Left ventricle myocardium superior (tissue), 1 donor: Measurements from ENCODE around the gene C20orf173. TPM values are rescaled to one million over a fixed set of nuclear protein-coding genes. Genes with fewer than 3 reads are reported as not detected.
A peak's percentile ranks its signal among the peaks of the same experiment; 100 is the strongest.
"Not testable (repeated sequence)": the region's sequence is repeated elsewhere in the genome, so short reads cannot be mapped to it uniquely, and the experiment has no call there.

Experiments used
- ATAC-seq: fragments of 200-7000 bp; cut with Tn5 transposase; one replicate; pipeline ENCODE4 v1.9.1; 2020; ENCODE audit warnings: mild to moderate bottlenecking, moderate library complexity
- DNase-seq: peaks from one replicate; pipeline ENCODE4 v3.0.0-alpha.2; 2020
- intact Hi-C: fragments of 100-400 bp; cut with micrococcal nuclease; formaldehyde crosslinking; loops from one replicate; pipeline ENCODE4 v1.11.0; 2022
- total RNA-seq: library from RNA; stranded (reverse); fragmentation: NEBNext Ultra II Directional; extraction: Animal tissue kit (Norgen Biotek cat#: 25700); gene quantifications from one replicate; pipeline ENCODE4 v1.2.1, GENCODE V29; 2021
- donor health status: DM: no; HTN: yes; CAD: no; lungs with severe emphysema.

Gene C20orf173
- total RNA-seq, 1 donor from 2014 or later: not detected

DNA sequence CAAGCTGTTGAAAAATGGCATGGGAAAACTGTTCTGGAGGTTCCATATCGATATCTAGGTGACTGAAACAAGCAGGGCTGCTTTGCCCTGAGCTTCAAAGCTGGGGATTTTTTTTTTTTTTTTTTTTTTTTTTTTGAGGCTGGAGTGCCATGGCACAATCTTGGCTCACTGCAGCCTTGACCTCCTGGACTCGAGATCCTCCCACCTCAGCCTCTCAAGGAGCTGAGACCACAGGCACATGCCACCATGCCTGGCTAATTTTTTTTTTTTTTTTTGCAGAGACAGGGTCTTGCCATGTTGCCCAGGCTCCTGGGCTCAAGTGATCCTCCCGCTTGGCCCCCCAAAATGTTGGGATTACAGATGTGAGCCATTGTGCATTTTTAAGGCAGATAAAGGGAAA is 23.5 kb upstream of the C20orf173 start:
- intact Hi-C loops: no loop called here
- DNase-seq: no peak
- ATAC-seq: no peak

GRCh38 chr20:35551503-35551902 is 22.1 kb upstream of the C20orf173 start:
- ATAC-seq (no peak), DNase-seq (no peak)
- intact Hi-C loops: no loop called here

DNA sequence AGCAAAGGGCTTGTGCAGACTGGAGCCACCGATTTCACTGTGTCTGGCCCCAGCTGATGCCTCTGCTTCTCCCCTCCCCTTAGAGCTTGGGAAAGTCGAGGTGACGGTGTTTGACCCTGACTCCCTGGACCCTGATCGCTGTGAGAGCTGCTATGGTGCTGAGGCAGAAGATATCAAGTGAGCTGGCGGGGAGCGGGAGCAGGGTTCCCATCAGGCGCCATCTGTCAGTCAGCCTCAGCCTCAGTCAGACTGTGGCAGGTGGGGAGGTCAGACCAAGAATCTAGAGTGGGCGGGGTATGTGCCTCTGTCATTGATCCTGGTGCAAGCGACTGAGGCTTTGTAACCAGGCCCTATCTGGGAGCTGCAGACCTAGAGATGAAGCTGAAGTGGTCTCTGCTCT is 17.9 kb upstream of the C20orf173 start:
- intact Hi-C loops: no loop called here
- DNase-seq: no peak
- ATAC-seq: no peak

GRCh38 chr20:35546127-35546526 is 16.7 kb upstream of the C20orf173 start:
- ATAC-seq (no peak), DNase-seq (no peak)
- intact Hi-C loops: no loop called here

- intact Hi-C loops, ATAC-seq, DNase-seq: not testable (repeated sequence)
These were observed 15.5 kb upstream of the C20orf173 start for GRCh38 chr20:35544941-35545340.

GRCh38 chr20:35544436-35544835 is 15.0 kb upstream of the C20orf173 start:
- intact Hi-C loops: no loop called here
- ATAC-seq: no peak
- DNase-seq: no peak

DNA sequence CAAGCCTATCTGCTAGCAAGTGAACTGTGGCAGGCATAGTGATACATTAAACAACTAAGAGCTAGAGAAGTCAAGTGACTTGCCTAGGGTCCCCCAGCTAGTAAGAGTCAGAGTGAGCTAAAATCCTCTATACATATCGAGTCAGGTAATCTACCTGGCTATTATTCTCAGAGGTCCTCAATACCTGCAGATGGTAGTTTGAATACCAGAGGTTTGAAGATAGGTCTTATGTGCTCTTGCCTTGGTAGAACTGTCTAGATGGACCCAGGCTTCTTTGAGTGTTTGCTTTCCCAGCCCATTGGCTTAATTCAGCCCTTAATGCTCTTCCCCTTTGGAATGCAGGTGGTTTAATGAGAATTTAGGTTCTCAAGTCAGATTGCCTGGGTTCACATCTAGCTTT is 13.5 kb upstream of the C20orf173 start:
- intact Hi-C loops: no loop called here
- no peak for ATAC-seq
- no peak for DNase-seq

DNA sequence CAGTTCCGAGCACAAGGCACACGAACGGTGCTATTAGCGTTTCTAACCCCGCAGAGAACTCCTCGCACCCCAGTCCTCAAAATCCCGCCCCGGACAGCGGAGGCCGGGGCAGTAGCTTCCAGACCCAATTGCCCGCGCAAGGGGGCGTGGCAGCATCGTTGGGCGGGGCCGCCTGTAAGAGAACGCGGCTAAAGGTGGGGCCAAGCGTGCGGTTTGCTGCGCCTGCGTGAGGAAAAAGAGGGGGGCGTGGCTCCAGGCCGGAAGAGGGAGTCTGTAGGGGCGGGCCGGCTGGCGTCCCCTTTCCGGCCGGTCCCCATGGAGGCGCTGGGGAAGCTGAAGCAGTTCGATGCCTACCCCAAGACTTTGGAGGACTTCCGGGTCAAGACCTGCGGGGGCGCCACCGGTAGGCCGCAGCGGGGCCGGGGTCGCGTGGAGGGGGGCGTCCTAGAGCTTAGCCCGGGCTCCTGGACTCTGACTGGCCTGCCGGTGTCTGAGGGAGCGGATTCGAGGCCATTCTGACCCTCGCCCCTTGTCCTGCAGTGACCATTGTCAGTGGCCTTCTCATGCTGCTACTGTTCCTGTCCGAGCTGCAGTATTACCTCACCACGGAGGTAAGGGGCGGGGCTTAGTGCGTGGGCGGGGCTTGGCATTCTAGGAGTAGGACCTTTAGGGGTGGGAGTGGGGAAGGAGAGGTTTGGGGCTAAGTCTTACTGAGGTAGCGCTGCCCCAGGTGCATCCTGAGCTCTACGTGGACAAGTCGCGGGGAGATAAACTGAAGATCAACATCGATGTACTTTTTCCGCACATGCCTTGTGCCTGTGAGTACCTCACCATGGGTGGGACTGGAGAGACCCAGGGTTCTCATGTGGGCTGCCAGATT is 12.6 kb upstream of the C20orf173 start, which contains the start of gene ERGIC3:
Gene ERGIC3, plus strand, starts transcription at position 296 of the 880 bp plus-strand sequence. Its CDS starts 20 bp downstream, at position 316.
- peak; percentile 99 for DNase-seq
- ATAC-seq: peak; percentile 100
- intact Hi-C loops: no loop called here

- no peak for DNase-seq
- no peak for ATAC-seq
- intact Hi-C loops: no loop called here
These were observed 11.8 kb upstream of the C20orf173 start for GRCh38 chr20:35541118-35541782.

DNA sequence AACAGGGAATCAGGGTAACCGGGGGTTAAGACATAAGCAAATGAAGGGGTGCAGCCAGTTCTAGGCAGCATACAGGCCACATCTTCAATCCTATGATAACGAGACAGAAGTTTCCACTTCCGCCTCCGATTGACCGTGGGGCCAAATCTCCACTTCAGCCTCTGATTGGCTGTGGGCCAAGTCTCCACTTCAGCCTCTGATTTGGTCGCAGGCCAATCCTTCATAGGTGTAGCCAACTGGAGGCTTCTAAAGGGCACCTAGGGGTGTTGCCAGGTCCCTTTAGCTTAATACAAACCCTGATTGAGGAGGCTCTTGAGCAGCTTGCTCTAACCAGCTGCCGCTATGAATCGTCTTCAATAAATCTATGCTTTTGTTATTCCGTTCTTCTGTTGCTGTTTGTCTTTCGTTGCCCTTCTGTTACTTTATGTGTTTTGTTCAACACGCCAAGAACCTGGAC is 10.3 kb upstream of the C20orf173 start:
- DNase-seq: no peak
- intact Hi-C loops: no loop called here
- ATAC-seq: no peak

- ATAC-seq: no peak
- intact Hi-C loops: no loop called here
- no peak for DNase-seq
These were observed 2.2 kb downstream of the C20orf173 start for GRCh38 chr20:35527122-35527769.

DNA sequence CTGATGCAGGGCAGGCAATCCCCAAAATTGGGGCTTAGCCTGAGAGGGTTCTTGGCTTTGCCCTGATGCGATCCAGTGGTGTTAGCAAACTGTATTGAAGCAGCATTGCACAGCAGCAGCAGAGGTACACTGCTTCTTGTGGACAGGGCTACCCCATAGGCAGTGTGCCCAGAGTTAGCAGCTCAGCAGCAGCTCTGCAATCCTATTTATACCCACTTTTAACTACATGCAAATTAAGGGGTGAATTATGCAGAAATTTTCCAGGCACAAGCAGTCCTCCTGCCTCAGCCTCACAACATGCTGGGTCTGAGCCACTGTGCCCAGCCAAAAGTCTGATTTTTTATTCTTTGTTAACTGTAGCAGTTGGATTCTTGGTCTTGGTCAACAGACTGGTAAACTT is 3.8 kb downstream of the C20orf173 start:
- DNase-seq: no peak
- intact Hi-C loops: no loop called here

DNA sequence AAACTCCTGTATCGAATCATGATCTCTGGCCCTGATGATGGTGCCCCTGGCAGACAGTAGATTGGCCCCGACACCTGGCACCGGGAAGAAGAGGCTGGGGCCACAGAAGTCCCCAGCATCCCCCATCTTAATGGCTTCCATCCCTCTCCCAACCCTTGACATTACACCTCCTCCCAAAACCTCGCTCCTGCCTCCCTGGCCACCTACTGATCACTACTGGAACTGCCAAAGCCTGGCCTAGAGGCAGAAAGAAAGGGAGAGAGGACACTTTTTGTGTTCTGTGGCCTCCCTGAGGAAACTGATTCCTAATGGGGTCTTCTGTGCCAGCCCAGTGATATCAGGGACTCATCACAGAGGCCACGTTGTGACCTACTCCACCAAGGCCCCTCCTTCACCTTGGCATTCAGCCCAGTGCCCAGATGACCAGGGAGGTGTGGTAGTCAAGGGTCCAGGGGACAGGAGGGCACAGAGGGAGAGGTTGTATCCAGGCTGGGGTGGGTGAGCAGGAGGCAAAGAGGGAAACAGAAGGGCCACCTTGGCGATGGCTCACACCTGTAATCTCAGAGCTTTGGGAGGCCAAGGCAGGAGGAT is 6.1 kb downstream of the C20orf173 start:
- ATAC-seq (peak; percentile 30), DNase-seq (no peak)
- intact Hi-C loops: no loop called here

More for the DNA sequence above, 3.8 kb downstream of the C20orf173 start:
- no peak for ATAC-seq

DNA sequence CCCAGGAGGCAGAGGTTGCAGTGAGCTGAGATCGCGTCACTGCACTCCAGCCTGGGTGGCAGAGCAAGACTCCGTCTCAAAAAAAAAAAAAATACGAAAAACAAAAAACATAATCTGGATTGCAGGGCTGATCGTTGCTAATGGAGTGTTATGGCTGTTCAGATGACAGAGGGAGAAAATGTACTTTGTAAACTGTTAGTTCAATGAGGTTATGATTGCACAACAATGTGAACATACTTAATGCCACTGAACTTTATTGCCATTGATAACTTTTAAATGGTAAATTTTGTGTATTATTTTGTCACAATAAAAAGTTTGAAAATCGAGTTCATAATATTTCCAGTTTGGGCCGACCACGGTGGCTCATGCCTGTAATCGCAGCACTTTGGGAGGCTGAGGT is 10.5 kb downstream of the C20orf173 start:
- ATAC-seq (no peak), DNase-seq (no peak)
- intact Hi-C loops: no loop called here

DNA sequence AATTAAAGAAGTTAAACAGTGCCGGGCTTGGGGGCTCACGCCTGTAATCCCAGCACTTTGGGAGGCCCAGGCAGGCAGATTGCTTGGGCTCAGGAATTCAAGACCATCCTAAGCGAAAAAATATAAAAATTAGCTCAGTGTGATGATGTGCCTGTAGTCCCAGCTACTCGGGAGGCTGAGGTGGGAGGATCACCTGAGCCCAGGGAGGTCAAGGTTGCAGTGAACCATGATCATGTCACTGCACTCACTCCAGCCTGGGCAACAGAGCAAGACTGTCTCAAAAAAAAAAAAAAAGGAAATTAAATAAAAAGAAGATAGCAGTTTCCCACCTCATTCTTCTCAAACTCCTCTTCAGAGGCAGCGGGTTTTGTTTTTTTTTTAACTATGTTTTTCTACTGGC is 11.7 kb downstream of the C20orf173 start:
- intact Hi-C loops, DNase-seq, ATAC-seq: not testable (repeated sequence)

GRCh38 chr20:35517125-35517524 is 12.3 kb downstream of the C20orf173 start:
- ATAC-seq (peak; percentile 80), DNase-seq (peak; percentile 41)
- intact Hi-C loops: no loop called here

DNA sequence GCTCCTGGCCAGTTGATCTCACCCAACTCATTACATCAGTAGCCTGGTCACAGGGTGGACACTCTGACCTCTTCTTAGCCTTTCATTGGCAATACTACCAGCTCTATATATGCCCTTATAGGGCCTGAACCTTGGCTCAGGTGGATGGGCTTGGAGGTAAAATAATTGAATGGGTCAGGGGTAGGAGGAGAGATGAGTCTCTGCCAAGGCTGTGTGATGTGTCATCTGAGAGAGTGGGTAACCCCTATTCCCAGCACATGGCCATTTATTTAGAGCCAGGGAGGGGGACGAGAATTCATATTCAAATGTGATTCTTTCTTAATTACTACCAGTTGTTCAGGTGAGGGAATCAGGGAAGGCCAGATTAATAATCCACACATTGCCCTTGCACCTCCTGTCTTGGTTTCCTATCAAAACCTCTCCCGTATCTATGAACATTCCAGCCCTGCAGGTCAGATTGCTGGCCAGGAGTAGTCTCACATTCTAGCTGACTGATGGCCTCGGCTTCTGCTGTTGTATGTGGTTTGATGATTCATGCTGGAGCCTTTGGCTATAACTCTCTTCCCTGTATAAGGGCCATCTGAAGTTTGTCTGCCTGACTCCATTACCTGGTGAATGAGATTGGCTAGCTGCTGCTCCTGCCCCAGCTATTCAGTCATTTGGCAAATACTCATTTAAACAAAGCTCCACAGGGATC is 13.4 kb downstream of the C20orf173 start:
- intact Hi-C loops: no loop called here
- ATAC-seq (peak; percentile 45), DNase-seq (no peak)

- DNase-seq (no peak), ATAC-seq (no peak)
- intact Hi-C loops: no loop called here
These were observed 14.1 kb downstream of the C20orf173 start for GRCh38 chr20:35515341-35515740.

- intact Hi-C loops: no loop called here
These were observed 15.0 kb downstream of the C20orf173 start for GRCh38 chr20:35514371-35514932.

More at GRCh38 chr20:35514371-35514932, 15.0 kb downstream of the C20orf173 start:
- ATAC-seq (no peak), DNase-seq (no peak)
